K562 (cell line): ENCODE measurements around the gene COL7A1. TPM values are rescaled to one million over a fixed set of nuclear protein-coding genes. Genes with fewer than 3 reads are reported as not detected.

ENCODE experiments used
- ATAC-seq: fragments of 200-7000 bp; cut with Tn5 transposase; 3 replicates; pipeline ENCODE4 v1.9.1; 2020; ENCODE audit warnings: moderate library complexity
- BruUV-seq: library from RNA; stranded (reverse); fragments of 400-500 nt; replicated peaks from 2 replicates; lab custom pipeline; 2021; lab: Mats Ljungman, UMichigan
- CTCF ChIA-PET: fragments of 300-600 bp; formaldehyde crosslinking; extraction: SDS; loops from one replicate; lab custom pipeline; 2021; ENCODE audit warnings: low intra/inter-chr PET ratio; lab: Yijun Ruan, JAX
- POLR2A ChIA-PET: fragments of 300-600, 350-650 bp; sonication (Branson Sonifier 250); formaldehyde crosslinking; extraction: SDS; loops from one replicate; lab custom pipeline; 2021; ENCODE audit warnings: antibody characterized with exemption, inconsistent platforms; lab: Yijun Ruan, JAX
- DNase-seq, 4 experiments: peaks; one replicate each; pipeline versions ENCODE4 v3.0.0 to v3.0.0-alpha.2; 2011 to 2018; ENCODE audit warnings: low spot score in 3 of 4, mixed read lengths in 3 of 4; ENCODE audit errors: extremely low read depth in 1 of 4
- FAIRE-seq: peaks from 2 replicates; lab custom pipeline; 2011; peaks lifted over from hg19 to GRCh38; lab: Jason Lieb, UNC
- H2AFZ ChIP-seq: 2 replicates; pipeline ENCODE4 v1.6.0; 2011; ENCODE audit warnings: low read depth, low read length, control low read depth, inconsistent platforms
- H3K27ac ChIP-seq: fragments of 200-600 bp; 3 replicates; pipeline ENCODE4 v1.8.0; 2011; ENCODE audit warnings: low read depth, mild to moderate bottlenecking, control low read depth, inconsistent platforms, low read length, moderate library complexity, mixed read lengths; ENCODE audit errors: extremely low read depth
- H3K27me3 ChIP-seq, 2 experiments: fragments of 300-600 bp in 1 of 2; 2 replicates in 1 of 2; 3 replicates in 1 of 2; pipeline versions ENCODE4 v1.6.0 to v1.8.0; 2011; ENCODE audit warnings: inconsistent platforms in 2 of 2, low read length in 2 of 2, mild to moderate bottlenecking in 1 of 2, mixed read lengths in 1 of 2, moderate library complexity in 1 of 2; ENCODE audit not compliant: control insufficient read depth in 2 of 2, insufficient read depth in 2 of 2
- H3K36me3 ChIP-seq: fragments of 300-600 bp; 3 replicates; pipeline ENCODE4 v1.8.0; 2011; ENCODE audit warnings: mild to moderate bottlenecking, low read length, inconsistent platforms; ENCODE audit not compliant: control insufficient read depth, insufficient read depth
- H3K4me1 ChIP-seq, 2 experiments: fragments of 200-600 bp in 1 of 2; replicated peaks in 1 of 2; 2 replicates in 1 of 2; 3 replicates in 1 of 2; pipeline versions ENCODE4 v1.5.1 to v1.8.0; 2011; ENCODE audit warnings: inconsistent platforms in 2 of 2, low read length in 2 of 2, mild to moderate bottlenecking in 1 of 2, mixed read lengths in 1 of 2, moderate library complexity in 1 of 2; ENCODE audit not compliant: control insufficient read depth in 2 of 2, insufficient read depth in 2 of 2
- H3K4me2 ChIP-seq: 2 replicates; pipeline ENCODE4 v1.6.1; 2011; ENCODE audit warnings: low read length, control low read depth, inconsistent platforms, mixed read lengths; ENCODE audit not compliant: insufficient read depth
- H3K4me3 ChIP-seq: fragments of 200-600 bp; sonication (generic), shearing (Covaris generic); 2 replicates; pipeline ENCODE4 v1.5.1; 2016; ENCODE audit warnings: control low read depth, inconsistent platforms
- H3K79me2 ChIP-seq: fragments of 200-600 bp; 3 replicates; pipeline ENCODE4 v1.8.0; 2011; ENCODE audit warnings: low read length, inconsistent platforms; ENCODE audit not compliant: control insufficient read depth, insufficient read depth
- H3K9ac ChIP-seq, 2 experiments: 2 replicates each; pipeline versions ENCODE4 v1.6.0 to v1.6.1; 2011; ENCODE audit warnings: low read depth in 2 of 2, low read length in 2 of 2, control low read depth in 1 of 2, inconsistent platforms in 1 of 2, mild to moderate bottlenecking in 1 of 2, mixed read lengths in 1 of 2; ENCODE audit not compliant: insufficient read depth in 1 of 2
- H3K9me1 ChIP-seq: one replicate; pipeline ENCODE4 v1.6.0; 2011; ENCODE audit warnings: inconsistent platforms, mild to moderate bottlenecking, low read length, moderate library complexity; ENCODE audit not compliant: control insufficient read depth, insufficient read depth
- H3K9me3 ChIP-seq: replicated peaks from 2 replicates; pipeline ENCODE4 v1.5.1; 2011; ENCODE audit warnings: low read depth, low read length, inconsistent platforms; ENCODE audit not compliant: control insufficient read depth, insufficient read depth
- H4K20me1 ChIP-seq: replicated peaks from 2 replicates; pipeline ENCODE4 v1.6.1; 2011; ENCODE audit warnings: low read length, inconsistent platforms, mixed read lengths; ENCODE audit not compliant: control insufficient read depth, insufficient read depth
- ADNP ChIP-seq: fragments of 200-800 bp; sonication (Bioruptor generic); IDR thresholded peaks from 2 replicates; pipeline ENCODE4 v1.6.1; 2016; ENCODE audit warnings: missing genetic modification characterization, missing compliant biosample characterization
- AFF4 ChIP-seq: sonication (generic); formaldehyde crosslinking; IDR thresholded peaks from 2 replicates; pipeline ENCODE4 v1.8.0; 2023; ENCODE audit warnings: mild to moderate bottlenecking, missing genetic modification reagents
- CGGBP1 ChIP-seq: fragments of 250-450 bp; sonication (Bioruptor Pico); IDR thresholded peaks from 2 replicates; pipeline ENCODE4 v1.9.0; 2021; ENCODE audit warnings: mild to moderate bottlenecking
- EHMT2 ChIP-seq: fragments of 450-650 bp; IDR thresholded peaks from 2 replicates; pipeline ENCODE4 v1.6.1; 2018; ENCODE audit warnings: antibody characterized with exemption
- KAT8 ChIP-seq: fragments of 450-650 bp; IDR thresholded peaks from 2 replicates; pipeline ENCODE4 v1.6.1; 2016; ENCODE audit warnings: low read depth, mild to moderate bottlenecking
- MLX ChIP-seq, 2 experiments: fragments of 450-650 bp in 1 of 2; sonication (generic) in 1 of 2; formaldehyde crosslinking; conservative IDR thresholded peaks; 2 replicates each; pipeline versions ENCODE4 v1.4.0 to v1.8.1; 2020 to 2022; ENCODE audit warnings: mild to moderate bottlenecking in 1 of 2, missing genetic modification reagents in 1 of 2
- PRPF4 ChIP-seq: fragments of 200-400 bp; formaldehyde crosslinking; IDR thresholded peaks from one replicate; pipeline ENCODE4 v1.6.1; 2017; ENCODE audit warnings: low read length, low read depth, mild to moderate bottlenecking; ENCODE audit not compliant: insufficient read depth, poor library complexity, severe bottlenecking
- RAD51 ChIP-seq: fragments of 450-650 bp; IDR thresholded peaks from 2 replicates; pipeline ENCODE4 v1.7.1; 2016; ENCODE audit warnings: low read depth, mild to moderate bottlenecking, borderline replicate concordance
- RFX5 ChIP-seq: IDR thresholded peaks from 2 replicates; pipeline ENCODE4 v1.6.1; 2011; ENCODE audit warnings: low read depth, mild to moderate bottlenecking, improper control_type of control experiment, low read length
- SMAD4 ChIP-seq: fragments of 250-450 bp; sonication (Bioruptor Pico); conservative IDR thresholded peaks from 2 replicates; pipeline ENCODE4 v1.8.0; 2021; ENCODE audit warnings: inconsistent platforms, mild to moderate bottlenecking, moderate library complexity
- STAT5B ChIP-seq: fragments of 250-450 bp; sonication (Bioruptor Pico); IDR thresholded peaks from 2 replicates; pipeline ENCODE4 v1.8.0; 2021; ENCODE audit warnings: mild to moderate bottlenecking, inconsistent platforms
- TAF1 ChIP-seq: IDR thresholded peaks from 2 replicates; pipeline ENCODE4 v1.6.1; 2011; ENCODE audit warnings: mild to moderate bottlenecking, low read length, moderate library complexity; ENCODE audit not compliant: insufficient read depth, control insufficient read depth, severe bottlenecking; ENCODE audit errors: extremely low read depth
- YBX1 ChIP-seq: fragments of 450-650 bp; IDR thresholded peaks from 2 replicates; pipeline ENCODE4 v1.7.1; 2016; ENCODE audit warnings: mild to moderate bottlenecking
- ZNF696 ChIP-seq: fragments of 250-450 bp; sonication (Bioruptor Pico); conservative IDR thresholded peaks from 2 replicates; pipeline ENCODE4 v1.4.0; 2020; ENCODE audit warnings: mild to moderate bottlenecking, moderate library complexity
- ZSCAN29 ChIP-seq: fragments of 450-650 bp; IDR thresholded peaks from 2 replicates; pipeline ENCODE4 v1.6.1; 2017
- WGBS: fragments of 100-300 bp; shearing (Covaris generic); methylation state at CpG from one replicate; pipeline ENCODE4 v1.1.6; 2016; ENCODE audit warnings: low coverage, mixed read lengths; ENCODE audit not compliant: insufficient coverage; ENCODE audit errors: missing lambda C conversion rate; 5-methylcytosine and 5-hydroxymethylcytosine counted together
- in situ Hi-C: fragments of 300-500 bp; cut with MboI; formaldehyde crosslinking; loops from 4 replicates; pipeline ENCODE4 v1.15.0; 2018; ENCODE audit warnings: inconsistent platforms, mixed read lengths
- intact Hi-C: fragments of 100-400 bp; cut with micrococcal nuclease; formaldehyde crosslinking; loops from 2 replicates; pipeline ENCODE4 v1.14.2; 2022
- polyA plus RNA-seq, 8 experiments: library from polyadenylated mRNA; depleted of rRNA in 4 of 8; stranded (reverse) in 5 of 8; unstranded in 3 of 8; fragments of >200 nt; fragmentation: Nextera tagmentation in 2 of 8; fragmentation: Illumina TruSeq in 1 of 8; extraction: Ambion mirVana in 2 of 8; extraction: Trizol in 1 of 8; gene quantifications; 2 replicates each; pipeline versions ENCODE4 v1.2.1 to v1.2.3, GENCODE V29; 2011 to 2014; ENCODE audit warnings: inconsistent platforms in 1 of 8, missing spikeins in 1 of 8
- total RNA-seq, 7 experiments: library from RNA; depleted of rRNA in 6 of 7; stranded (reverse); fragments of >200 nt in 6 of 7; fragmentation: Illumina TruSeq in 2 of 7; extraction: Trizol in 2 of 7; gene quantifications; 2 replicates each; pipeline versions ENCODE4 v1.2.1 to v1.2.3, GENCODE V29; 2011 to 2021; ENCODE audit warnings: low replicate concordance in 1 of 7
- TF ChIP-seq, protein P1 (sequence below): fragments of 250-450 bp; sonication (Bioruptor Pico); IDR thresholded peaks from 2 replicates; pipeline ENCODE4 v1.5.1; 2021; ENCODE audit warnings: mild to moderate bottlenecking

Gene COL7A1
- total and polyA plus RNA-seq, 9 of the 15 experiments (the other 6 are each of a cell fraction or from before 2014, with no cell fraction given): 0.09 to 0.66 (median 0.35) TPM; not detected in 3

- H3K4me3 ChIP-seq: no peak overlapping the region
- H3K4me1 ChIP-seq: peaks cover 0 to 23% of the 10 kb centered on the region in 2 experiments; a peak in 2 of 5 replicates
- 60% methylated on average over 4 of the region's 15 CpGs for WGBS
- H3K27me3 ChIP-seq: peaks cover 0 to 31% of the 10 kb centered on the region in 2 experiments; a peak in 3 of 5 replicates
- no peak overlapping the region for H3K4me2 ChIP-seq
- H4K20me1 ChIP-seq: no peaks in the 10 kb centered on the region; the same call in 1 of the 2 replicates
- no peaks in the 10 kb centered on the region for H3K9me1 ChIP-seq
- FAIRE-seq (no peak), DNase-seq (no peak), ATAC-seq (no peak)
- H2AFZ ChIP-seq: no peak overlapping the region
- ChIA-PET CTCF (no interaction called here), POLR2A (interaction anchor here (0.6 to 1.2 kb wide), 3 partner anchors 9 to 34 kb away, joined by 3 to 4 read pairs (median 4); no protein-coding TSS in a partner anchor)
- no peaks in the 10 kb centered on the region for H3K9me3 ChIP-seq
- in situ Hi-C loops: no loop called here
- intact Hi-C loops: no loop called here
- H3K36me3 ChIP-seq: no peaks in the 10 kb centered on the region
- BruUV-seq: no TSS peak
- H3K27ac ChIP-seq: no peak overlapping the region
- H3K9ac ChIP-seq: 0 out of 4 replicates have a peak overlapping the region, but pooled peaks of 1 of the 2 experiments have one; percentile 26
- no peak for TF ChIP-seq PRPF4
- no peak for TF ChIP-seq RAD51
- no peak for TF ChIP-seq MLX (CRISPR knock-in tag; conservative IDR thresholded peaks at IDR 0.05)
- no peak for TF ChIP-seq ZNF696 (CRISPR knock-in tag)
- TF ChIP-seq, protein P1, sequence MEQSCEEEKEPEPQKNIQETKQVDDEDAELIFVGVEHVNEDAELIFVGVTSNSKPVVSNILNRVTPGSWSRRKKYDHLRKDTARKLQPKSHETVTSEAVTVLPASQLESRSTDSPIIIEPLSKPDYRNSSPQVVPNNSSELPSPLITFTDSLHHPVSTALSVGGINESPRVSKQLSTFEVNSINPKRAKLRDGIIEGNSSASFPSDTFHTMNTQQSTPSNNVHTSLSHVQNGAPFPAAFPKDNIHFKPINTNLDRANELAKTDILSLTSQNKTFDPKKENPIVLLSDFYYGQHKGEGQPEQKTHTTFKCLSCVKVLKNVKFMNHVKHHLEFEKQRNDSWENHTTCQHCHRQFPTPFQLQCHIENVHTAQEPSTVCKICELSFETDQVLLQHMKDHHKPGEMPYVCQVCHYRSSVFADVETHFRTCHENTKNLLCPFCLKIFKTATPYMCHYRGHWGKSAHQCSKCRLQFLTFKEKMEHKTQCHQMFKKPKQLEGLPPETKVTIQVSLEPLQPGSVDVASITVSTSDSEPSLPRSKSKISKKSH (CRISPR knock-in tag): no peak
- TF ChIP-seq ADNP: no peak
- TF ChIP-seq YBX1: no peak
- TF ChIP-seq EHMT2: no peak
- no peak for TF ChIP-seq RFX5
- TF ChIP-seq KAT8: no peak
- TF ChIP-seq SMAD4: no peak
- TF ChIP-seq AFF4 (CRISPR knock-in tag): no peak
- no peak for TF ChIP-seq STAT5B (CRISPR knock-in tag)
- TF ChIP-seq TAF1: no peak
- no peak for TF ChIP-seq ZSCAN29
- no peak for TF ChIP-seq CGGBP1 (CRISPR knock-in tag)
- H3K79me2 ChIP-seq: no peaks in the 10 kb centered on the region
Measured at GRCh38 chr3:48588230-48588629, 6.9 kb downstream of the COL7A1 start.
